Measurements from ENCODE around the gene ABCF2.
A peak's percentile ranks its signal among the peaks of the same experiment; 100 is the strongest.

Gene ABCF2

GRCh38 chr7:151239837-151240459 is 12.9 kb upstream of the ABCF2 start:
- peaks cover 23% of the 10 kb centered on the region for H3K4me1 Mint-ChIP-seq
- no peak overlapping the region for H3K27ac Mint-ChIP-seq
- DNase-seq (ENCODE audit: low spot score in 2 of 2) (no peak), ATAC-seq (no peak)
- peaks cover 33% of the 10 kb centered on the region for H3K36me3 Mint-ChIP-seq
- no peaks in the 10 kb centered on the region for H3K9me3 Mint-ChIP-seq
- no peak overlapping the region for H3K4me3 Mint-ChIP-seq

- Mint-ChIP-seq H3K9me3 (no peaks in the 10 kb centered on the region), H3K27ac (no peak overlapping the region), H3K36me3 (peaks cover 41% of the 10 kb centered on the region), H3K4me1 (peaks cover 20% of the 10 kb centered on the region), H3K4me3 (no peak overlapping the region)
- DNase-seq (ENCODE audit: low spot score in 2 of 2), result no peak
- no peak for ATAC-seq
Observed at GRCh38 chr7:151238924-151239836, 12.2 kb upstream of the ABCF2 start.

GRCh38 chr7:151238190-151238810 is 11.3 kb upstream of the ABCF2 start:
- Mint-ChIP-seq H3K4me3 (no peak overlapping the region), H3K36me3 (peaks cover 50% of the 10 kb centered on the region), H3K4me1 (peaks cover 20% of the 10 kb centered on the region), H3K9me3 (no peaks in the 10 kb centered on the region), H3K27ac (no peak overlapping the region)
- ATAC-seq (no peak), DNase-seq (ENCODE audit: low spot score in 2 of 2) (no peak)

GRCh38 chr7:151237244-151238189 is 10.5 kb upstream of the ABCF2 start:
- ATAC-seq (no peak), DNase-seq (ENCODE audit: low spot score in 2 of 2) (no peak)
- peaks cover 15% of the 10 kb centered on the region for H3K4me1 Mint-ChIP-seq
- no peak overlapping the region for H3K27ac Mint-ChIP-seq
- no peaks in the 10 kb centered on the region for H3K9me3 Mint-ChIP-seq
- H3K4me3 Mint-ChIP-seq, result no peak overlapping the region
- H3K36me3 Mint-ChIP-seq, result peaks cover 56% of the 10 kb centered on the region

GRCh38 chr7:151236406-151236805 is 9.4 kb upstream of the ABCF2 start:
- Mint-ChIP-seq H3K4me1 (peaks cover 24% of the 10 kb centered on the region), H3K4me3 (no peak overlapping the region), H3K36me3 (peaks cover 61% of the 10 kb centered on the region), H3K27ac (no peak overlapping the region), H3K9me3 (no peaks in the 10 kb centered on the region)
- no peak for ATAC-seq
- no peak for DNase-seq (ENCODE audit: low spot score in 2 of 2)

- ATAC-seq (no peak), DNase-seq (ENCODE audit: low spot score in 2 of 2) (no peak)
- H3K27ac Mint-ChIP-seq, result no peak overlapping the region
- H3K36me3 Mint-ChIP-seq, result peaks cover 60% of the 10 kb centered on the region
- no peaks in the 10 kb centered on the region for H3K9me3 Mint-ChIP-seq
- H3K4me1 Mint-ChIP-seq, result peaks cover 25% of the 10 kb centered on the region
- no peak overlapping the region for H3K4me3 Mint-ChIP-seq
Observed at GRCh38 chr7:151235091-151235787, 8.2 kb upstream of the ABCF2 start.

- ATAC-seq, result no peak
- Mint-ChIP-seq H3K4me3 (peak overlapping the region; percentile 99), H3K9me3 (no peaks in the 10 kb centered on the region), H3K36me3 (peaks cover 50% of the 10 kb centered on the region), H3K4me1 (peaks cover 25% of the 10 kb centered on the region), H3K27ac (peak overlapping the region; percentile 99)
- no peak for DNase-seq (ENCODE audit: low spot score in 2 of 2)
Observed at GRCh38 chr7:151233804-151234203, 6.8 kb upstream of the ABCF2 start.

- DNase-seq (ENCODE audit: low spot score in 2 of 2), result peak; percentile 43 to 84
- Mint-ChIP-seq H3K9me3 (no peaks in the 10 kb centered on the region), H3K4me1 (peaks cover 28% of the 10 kb centered on the region), H3K36me3 (peaks cover 50% of the 10 kb centered on the region), H3K4me3 (peak overlapping the region; percentile 99), H3K27ac (peak overlapping the region; percentile 99)
- ATAC-seq, result peak; percentile 91
Observed at GRCh38 chr7:151232917-151233701, 6.1 kb upstream of the ABCF2 start.

GRCh38 chr7:151232091-151232916 is 5.3 kb upstream of the ABCF2 start, which contains the start of gene CHPF2:
Gene CHPF2, plus strand, starts transcription at chr7:151232483. Its CDS starts 1,529 bp downstream, at chr7:151234012.
- peak; percentile 81 to 96 for DNase-seq (ENCODE audit: low spot score in 2 of 2)

GRCh38 chr7:151231080-151231479 is 4.1 kb upstream of the ABCF2 start:
- Mint-ChIP-seq H3K9me3 (no peaks in the 10 kb centered on the region), H3K4me1 (peaks cover 46% of the 10 kb centered on the region), H3K27ac (no peak overlapping the region), H3K4me3 (peak overlapping the region; percentile 99), H3K36me3 (peaks cover 52% of the 10 kb centered on the region)
- DNase-seq (ENCODE audit: low spot score in 2 of 2) (no peak), ATAC-seq (no peak)

More at GRCh38 chr7:151232091-151232916, 5.3 kb upstream of the ABCF2 start, which contains the start of gene CHPF2:
- Mint-ChIP-seq H3K9me3 (no peaks in the 10 kb centered on the region), H3K27ac (peak within 1 kb of the TSS; percentile 99), H3K36me3 (peaks cover 51% of the 10 kb centered on the region), H3K4me1 (peaks cover 34% of the 10 kb centered on the region), H3K4me3 (peak within 1 kb of the TSS; percentile 99)
- peak; percentile 95 for ATAC-seq

- peaks cover 50% of the 10 kb centered on the region for H3K36me3 Mint-ChIP-seq
- no peak overlapping the region for H3K27ac Mint-ChIP-seq
- no peaks in the 10 kb centered on the region for H3K9me3 Mint-ChIP-seq
- no peak overlapping the region for H3K4me3 Mint-ChIP-seq
- peaks cover 61% of the 10 kb centered on the region for H3K4me1 Mint-ChIP-seq
- no peak for ATAC-seq
- DNase-seq (ENCODE audit: low spot score in 2 of 2), result no peak
Observed at GRCh38 chr7:151229249-151229648, 2.2 kb upstream of the ABCF2 start.

- DNase-seq (ENCODE audit: low spot score in 2 of 2) (no peak), ATAC-seq (no peak)
- Mint-ChIP-seq H3K4me1 (peaks cover 56% of the 10 kb centered on the region), H3K36me3 (peaks cover 50% of the 10 kb centered on the region), H3K4me3 (peak overlapping the region; percentile 100), H3K27ac (peak overlapping the region; percentile 99), H3K9me3 (no peaks in the 10 kb centered on the region)
Observed at GRCh38 chr7:151228024-151228866, 1.2 kb upstream of the ABCF2 start.

All from stimulated activated effector memory CD8-positive, alpha-beta T cell treated with anti-CD3 and anti-CD28 coated beads, Interleukin-12 subunit alpha, Interleukin-12 subunit beta, amount 100 ng/mL, for 72 hours (primary cell).